ENCODE measurements around the gene C19orf85. TPM values are rescaled to one million over a fixed set of nuclear protein-coding genes. Genes with fewer than 3 reads are reported as not detected.

C19orf85 gene
- polyA plus RNA-seq, 1 donor, result not detected

- Histone ChIP-seq H3K4me3 (ENCODE audit: low read length) (no peak overlapping the region), H3K27ac (ENCODE audit: low read length) (no peak overlapping the region), H3K4me1 (ENCODE audit: control insufficient read depth, insufficient read depth, low read length) (no peaks in the 10 kb centered on the region), H3K27me3 (ENCODE audit: control insufficient read depth, insufficient read depth, low read length) (peaks cover 76% of the 10 kb centered on the region), H3K36me3 (ENCODE audit: control insufficient read depth, insufficient read depth, low read length) (no peaks in the 10 kb centered on the region), H3K9me3 (ENCODE audit: control insufficient read depth, low read depth, low read length) (peaks cover 9% of the 10 kb centered on the region)
- WGBS (ENCODE audit: insufficient coverage, low lambda C conversion rate), result no CpG with 5 or more reads among the region's 8 CpGs
- DNase-seq, result no peak
These were observed 18.5 kb downstream of the C19orf85 start for GRCh38 chr19:55446060-55446459.

- peaks cover 79% of the 10 kb centered on the region for H3K27me3 ChIP-seq (ENCODE audit: control insufficient read depth, insufficient read depth, low read length)
- peaks cover 4% of the 10 kb centered on the region for H3K4me1 ChIP-seq (ENCODE audit: control insufficient read depth, insufficient read depth, low read length)
- peaks cover 14% of the 10 kb centered on the region for H3K9me3 ChIP-seq (ENCODE audit: control insufficient read depth, low read depth, low read length)
- H3K27ac ChIP-seq (ENCODE audit: low read length), result no peak overlapping the region
- WGBS (ENCODE audit: insufficient coverage, low lambda C conversion rate), result 74% methylated on average over 3 of the region's 11 CpGs
- no peaks in the 10 kb centered on the region for H3K36me3 ChIP-seq (ENCODE audit: control insufficient read depth, insufficient read depth, low read length)
- no peak overlapping the region for H3K4me3 ChIP-seq (ENCODE audit: low read length)
- DNase-seq, result no peak
These were observed 19.9 kb downstream of the C19orf85 start for GRCh38 chr19:55444646-55445045.

- H3K9me3 ChIP-seq (ENCODE audit: control insufficient read depth, low read depth, low read length), result peaks cover 9% of the 10 kb centered on the region
- H3K4me1 ChIP-seq (ENCODE audit: control insufficient read depth, insufficient read depth, low read length), result peaks cover 4% of the 10 kb centered on the region
- DNase-seq, result no peak
- no peak overlapping the region for H3K4me3 ChIP-seq (ENCODE audit: low read length)
- no peak overlapping the region for H3K27ac ChIP-seq (ENCODE audit: low read length)
- H3K27me3 ChIP-seq (ENCODE audit: control insufficient read depth, insufficient read depth, low read length), result peaks cover 79% of the 10 kb centered on the region
- no peaks in the 10 kb centered on the region for H3K36me3 ChIP-seq (ENCODE audit: control insufficient read depth, insufficient read depth, low read length)
- WGBS (ENCODE audit: insufficient coverage, low lambda C conversion rate), result no CpG with 5 or more reads among the region's 18 CpGs
These were observed 20.6 kb downstream of the C19orf85 start for GRCh38 chr19:55443824-55444480.

- Histone ChIP-seq H3K9me3 (ENCODE audit: control insufficient read depth, low read depth, low read length) (peaks cover 9% of the 10 kb centered on the region), H3K4me3 (ENCODE audit: low read length) (no peak within 1 kb of the TSS), H3K27me3 (ENCODE audit: control insufficient read depth, insufficient read depth, low read length) (peaks cover 86% of the 10 kb centered on the region), H3K36me3 (ENCODE audit: control insufficient read depth, insufficient read depth, low read length) (no peaks in the 10 kb centered on the region), H3K27ac (ENCODE audit: low read length) (no peak within 1 kb of the TSS), H3K4me1 (ENCODE audit: control insufficient read depth, insufficient read depth, low read length) (peaks cover 4% of the 10 kb centered on the region)
- no peak for DNase-seq
- no CpG with 5 or more reads among the region's 43 CpGs for WGBS (ENCODE audit: insufficient coverage, low lambda C conversion rate)
These were observed 21.3 kb downstream of the C19orf85 start, which contains the start of gene SHISA7 for GRCh38 chr19:55443045-55443823. TSS of gene SHISA7 (minus strand) at chr19:55443300. CDS start at chr19:55442863, 437 bp downstream.

GRCh38 chr19:55442372-55442961 lies 22.1 kb downstream of the C19orf85 start:
- WGBS (ENCODE audit: insufficient coverage, low lambda C conversion rate), result no CpG with 5 or more reads among the region's 72 CpGs
- Histone ChIP-seq H3K27ac (ENCODE audit: low read length) (no peak overlapping the region), H3K4me1 (ENCODE audit: control insufficient read depth, insufficient read depth, low read length) (peaks cover 4% of the 10 kb centered on the region), H3K36me3 (ENCODE audit: control insufficient read depth, insufficient read depth, low read length) (no peaks in the 10 kb centered on the region), H3K4me3 (ENCODE audit: low read length) (no peak overlapping the region), H3K27me3 (ENCODE audit: control insufficient read depth, insufficient read depth, low read length) (peaks cover 84% of the 10 kb centered on the region), H3K9me3 (ENCODE audit: control insufficient read depth, low read depth, low read length) (peaks cover 9% of the 10 kb centered on the region)
- DNase-seq, result no peak

GRCh38 chr19:55441692-55442321 lies 22.7 kb downstream of the C19orf85 start:
- H3K4me1 ChIP-seq (ENCODE audit: control insufficient read depth, insufficient read depth, low read length), result peaks cover 4% of the 10 kb centered on the region
- no peak overlapping the region for H3K27ac ChIP-seq (ENCODE audit: low read length)
- peaks cover 80% of the 10 kb centered on the region for H3K27me3 ChIP-seq (ENCODE audit: control insufficient read depth, insufficient read depth, low read length)
- no peak for DNase-seq
- H3K36me3 ChIP-seq (ENCODE audit: control insufficient read depth, insufficient read depth, low read length), result no peaks in the 10 kb centered on the region
- H3K4me3 ChIP-seq (ENCODE audit: low read length), result no peak overlapping the region
- peaks cover 9% of the 10 kb centered on the region for H3K9me3 ChIP-seq (ENCODE audit: control insufficient read depth, low read depth, low read length)
- no CpG with 5 or more reads among the region's 39 CpGs for WGBS (ENCODE audit: insufficient coverage, low lambda C conversion rate)

GRCh38 chr19:55441319-55441691 lies 23.2 kb downstream of the C19orf85 start:
- peaks cover 79% of the 10 kb centered on the region for H3K27me3 ChIP-seq (ENCODE audit: control insufficient read depth, insufficient read depth, low read length)
- H3K9me3 ChIP-seq (ENCODE audit: control insufficient read depth, low read depth, low read length), result peaks cover 9% of the 10 kb centered on the region
- H3K36me3 ChIP-seq (ENCODE audit: control insufficient read depth, insufficient read depth, low read length), result no peaks in the 10 kb centered on the region
- peaks cover 4% of the 10 kb centered on the region for H3K4me1 ChIP-seq (ENCODE audit: control insufficient read depth, insufficient read depth, low read length)
- WGBS (ENCODE audit: insufficient coverage, low lambda C conversion rate), result 60% methylated on average over 1 of the region's 21 CpGs
- no peak for DNase-seq
- H3K27ac ChIP-seq (ENCODE audit: low read length), result no peak overlapping the region
- H3K4me3 ChIP-seq (ENCODE audit: low read length), result no peak overlapping the region

GRCh38 chr19:55440411-55441105 lies 24.0 kb downstream of the C19orf85 start:
- WGBS (ENCODE audit: insufficient coverage, low lambda C conversion rate), result no CpG with 5 or more reads among the region's 39 CpGs
- DNase-seq, result no peak
- Histone ChIP-seq H3K9me3 (ENCODE audit: control insufficient read depth, low read depth, low read length) (peaks cover 9% of the 10 kb centered on the region), H3K4me3 (ENCODE audit: low read length) (no peak overlapping the region), H3K4me1 (ENCODE audit: control insufficient read depth, insufficient read depth, low read length) (peaks cover 4% of the 10 kb centered on the region), H3K27ac (ENCODE audit: low read length) (no peak overlapping the region), H3K36me3 (ENCODE audit: control insufficient read depth, insufficient read depth, low read length) (no peaks in the 10 kb centered on the region), H3K27me3 (ENCODE audit: control insufficient read depth, insufficient read depth, low read length) (peaks cover 74% of the 10 kb centered on the region)

GRCh38 chr19:55439052-55439451 lies 25.5 kb downstream of the C19orf85 start:
- no peak for DNase-seq
- no peak overlapping the region for H3K27ac ChIP-seq (ENCODE audit: low read length)
- no peak overlapping the region for H3K4me3 ChIP-seq (ENCODE audit: low read length)
- H3K27me3 ChIP-seq (ENCODE audit: control insufficient read depth, insufficient read depth, low read length), result peaks cover 61% of the 10 kb centered on the region
- H3K4me1 ChIP-seq (ENCODE audit: control insufficient read depth, insufficient read depth, low read length), result peaks cover 4% of the 10 kb centered on the region
- H3K36me3 ChIP-seq (ENCODE audit: control insufficient read depth, insufficient read depth, low read length), result no peaks in the 10 kb centered on the region
- peaks cover 16% of the 10 kb centered on the region for H3K9me3 ChIP-seq (ENCODE audit: control insufficient read depth, low read depth, low read length)
- 63% methylated on average over 2 of the region's 5 CpGs for WGBS (ENCODE audit: insufficient coverage, low lambda C conversion rate)

- no CpG with 5 or more reads among the region's 17 CpGs for WGBS (ENCODE audit: insufficient coverage, low lambda C conversion rate)
- Histone ChIP-seq H3K4me1 (ENCODE audit: control insufficient read depth, insufficient read depth, low read length) (peaks cover 4% of the 10 kb centered on the region), H3K9me3 (ENCODE audit: control insufficient read depth, low read depth, low read length) (peaks cover 17% of the 10 kb centered on the region), H3K27me3 (ENCODE audit: control insufficient read depth, insufficient read depth, low read length) (peaks cover 60% of the 10 kb centered on the region), H3K36me3 (ENCODE audit: control insufficient read depth, insufficient read depth, low read length) (no peaks in the 10 kb centered on the region), H3K4me3 (ENCODE audit: low read length) (no peak overlapping the region), H3K27ac (ENCODE audit: low read length) (no peak overlapping the region)
- DNase-seq, result peak in 1 of 2 donors; percentile 50
These were observed 27.1 kb downstream of the C19orf85 start for GRCh38 chr19:55437410-55437809.

Measured in large intestine (tissue), 3 donors.